AG08395 (cell line): ENCODE measurements around the gene KRTAP19-3.
"Not testable (repeated sequence)": the region's sequence is repeated elsewhere in the genome, so short reads cannot be mapped to it uniquely, and the experiment has no call there.

Experiments used
- DNase-seq: peaks from one replicate; pipeline ENCODE4 v3.0.0; 2012; ENCODE audit warnings: mixed read lengths, low spot score

The KRTAP19-3 gene

GRCh38 chr21:30491963-30492428, at the start of gene KRTAP19-3:
TSS of gene KRTAP19-3 (minus strand) at chr21:30492013. CDS start at chr21:30491957, 56 bp downstream.
- DNase-seq = no peak

GRCh38 chr21:30518876-30519275, 27.1 kb upstream of the KRTAP19-3 start:
- no peak for DNase-seq

GRCh38 chr21:30515681-30516080, 23.9 kb upstream of the KRTAP19-3 start:
- no peak for DNase-seq

- not testable (repeated sequence) for DNase-seq
Measured at GRCh38 chr21:30505621-30506205, 13.9 kb upstream of the KRTAP19-3 start.

GRCh38 chr21:30502041-30502440, 10.2 kb upstream of the KRTAP19-3 start, which contains the start of gene KRTAP19-5:
TSS of gene KRTAP19-5 (minus strand) at chr21:30502141. CDS start at chr21:30502090, 51 bp downstream.
- no peak for DNase-seq

- DNase-seq = no peak
Measured at GRCh38 chr21:30497065-30497464, 5.3 kb upstream of the KRTAP19-3 start, which contains the start of gene KRTAP19-4. TSS of gene KRTAP19-4 (minus strand) at chr21:30497165. CDS start at chr21:30497110, 55 bp downstream.

GRCh38 chr21:30487336-30487735, 4.5 kb downstream of the KRTAP19-3 start, which contains the start of gene KRTAP19-2:
TSS of gene KRTAP19-2 (minus strand) at chr21:30487436. CDS start at chr21:30487348, 88 bp downstream.
- DNase-seq = no peak

GRCh38 chr21:30486180-30486579, 5.6 kb downstream of the KRTAP19-3 start:
- DNase-seq = no peak

- DNase-seq = no peak
Measured at GRCh38 chr21:30482130-30482529, 9.7 kb downstream of the KRTAP19-3 start.

GRCh38 chr21:30480145-30480544, 11.7 kb downstream of the KRTAP19-3 start, which contains the start of gene KRTAP19-1:
TSS of gene KRTAP19-1 (minus strand) at chr21:30480367. CDS start at chr21:30480317, 50 bp downstream.
- DNase-seq = no peak

GRCh38 chr21:30479259-30479658, 12.6 kb downstream of the KRTAP19-3 start:
- DNase-seq = no peak

- DNase-seq = no peak
Measured at GRCh38 chr21:30478004-30478403, 13.8 kb downstream of the KRTAP19-3 start.

GRCh38 chr21:30468900-30469714, 22.7 kb downstream of the KRTAP19-3 start:
- no peak for DNase-seq

GRCh38 chr21:30463713-30464112, 28.1 kb downstream of the KRTAP19-3 start:
- no peak for DNase-seq

GRCh38 chr21:30448514-30448913, 43.3 kb downstream of the KRTAP19-3 start:
- no peak for DNase-seq

GRCh38 chr21:30447056-30447455, 44.8 kb downstream of the KRTAP19-3 start:
- DNase-seq = no peak

- DNase-seq = no peak
Measured at GRCh38 chr21:30444204-30444603, 47.6 kb downstream of the KRTAP19-3 start.

GRCh38 chr21:30443226-30443625, 48.6 kb downstream of the KRTAP19-3 start:
- DNase-seq = no peak
